Mesothelial cell of epicardium (in vitro differentiated cells): ENCODE measurements around the gene FNDC7. TPM values are rescaled to one million over a fixed set of nuclear protein-coding genes. Genes with fewer than 3 reads are reported as not detected.

Experiments used
- DNase-seq, 2 experiments: peaks; one replicate each; pipeline ENCODE4 v3.0.0; 2021; ENCODE audit warnings: low spot score in 2 of 2; ENCODE audit not compliant: unreplicated experiment in 2 of 2
- H3K27ac Mint-ChIP-seq: 2 replicates; pipeline ENCODE4 v1.8.0; 2021; ENCODE audit warnings: mixed read lengths
- H3K27me3 Mint-ChIP-seq: 2 replicates; pipeline ENCODE4 v1.8.0; 2021; ENCODE audit warnings: low read depth, mixed read lengths
- H3K36me3 Mint-ChIP-seq: 2 replicates; pipeline ENCODE4 v1.8.0; 2021; ENCODE audit warnings: mixed read lengths
- H3K4me1 Mint-ChIP-seq: 2 replicates; pipeline ENCODE4 v1.8.0; 2021; ENCODE audit warnings: mixed read lengths
- H3K4me3 Mint-ChIP-seq: 2 replicates; pipeline ENCODE4 v1.8.0; 2021; ENCODE audit warnings: mild to moderate bottlenecking, moderate library complexity, mixed read lengths
- H3K9me3 Mint-ChIP-seq: 2 replicates; pipeline ENCODE4 v1.8.0; 2021; ENCODE audit warnings: mixed read lengths
- CTCF ChIP-seq: fragments of 200-600 bp; sonication (generic); IDR thresholded peaks from one replicate; pipeline ENCODE4 v1.5.0; 2021; ENCODE audit warnings: antibody characterized with exemption; ENCODE audit not compliant: unreplicated experiment
- total RNA-seq: library from RNA; stranded (reverse); gene quantifications from 3 replicates; pipeline ENCODE4 v1.2.1, GENCODE V29; 2021

The FNDC7 gene
- total RNA-seq, 1 donor from 2014 or later = 0.13 TPM

- no peak overlapping the region for H3K4me3 Mint-ChIP-seq
- H3K27me3 Mint-ChIP-seq = no peaks in the 10 kb centered on the region
- no peaks in the 10 kb centered on the region for H3K9me3 Mint-ChIP-seq
- DNase-seq = no peak
- H3K36me3 Mint-ChIP-seq = peaks cover 11% of the 10 kb centered on the region
- peaks cover 16% of the 10 kb centered on the region for H3K4me1 Mint-ChIP-seq
- H3K27ac Mint-ChIP-seq = peak overlapping the region; percentile 10
- no peak for TF ChIP-seq CTCF
Measured at GRCh38 chr1:108749081-108749480, 36.4 kb downstream of the FNDC7 start.

DNA sequence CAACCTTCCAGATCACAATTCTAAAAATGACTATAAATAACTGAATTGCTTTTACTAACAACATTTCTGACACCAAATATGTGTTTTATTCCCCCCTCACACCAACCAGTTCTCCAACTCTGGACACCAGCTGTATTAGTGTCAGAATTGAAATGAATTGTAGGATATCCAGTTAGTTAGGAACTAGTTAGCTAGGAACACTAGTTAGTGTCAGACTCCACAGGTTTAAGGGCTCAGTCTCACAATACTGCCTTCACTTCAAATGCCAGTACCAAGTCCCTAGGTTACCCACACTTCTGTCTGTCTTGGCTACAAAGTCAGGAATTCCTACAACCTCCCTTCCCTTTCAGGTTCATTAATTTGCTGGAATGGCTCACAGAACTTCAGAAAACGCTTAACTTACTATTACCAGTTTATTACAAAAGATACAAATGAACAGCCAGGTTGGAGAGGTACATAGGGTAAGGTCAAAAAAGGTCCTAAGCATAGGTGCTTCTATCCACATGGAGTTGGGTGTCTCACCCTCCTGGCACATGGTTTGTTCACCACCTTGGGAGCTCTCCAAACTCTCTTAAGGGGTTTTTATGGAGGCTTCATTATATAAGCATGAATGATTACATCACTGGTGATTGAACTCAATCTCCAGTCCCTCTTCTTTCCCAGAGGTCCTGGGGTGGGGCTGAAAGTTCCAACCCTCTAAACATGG, 37.9 kb downstream of the FNDC7 start:
- Mint-ChIP-seq H3K4me3 (no peak overlapping the region), H3K9me3 (no peaks in the 10 kb centered on the region)

GRCh38 chr1:108753363-108753762, 40.7 kb downstream of the FNDC7 start:
- H3K4me1 Mint-ChIP-seq = peaks cover 9% of the 10 kb centered on the region
- H3K9me3 Mint-ChIP-seq = no peaks in the 10 kb centered on the region
- peaks cover 15% of the 10 kb centered on the region for H3K36me3 Mint-ChIP-seq
- no peak for TF ChIP-seq CTCF
- H3K27me3 Mint-ChIP-seq = no peaks in the 10 kb centered on the region
- DNase-seq = no peak
- no peak overlapping the region for H3K4me3 Mint-ChIP-seq
- no peak overlapping the region for H3K27ac Mint-ChIP-seq

More for the DNA sequence above, 37.9 kb downstream of the FNDC7 start:
- DNase-seq = no peak
- no peak for TF ChIP-seq CTCF
- H3K36me3 Mint-ChIP-seq = peaks cover 15% of the 10 kb centered on the region
- peaks cover 16% of the 10 kb centered on the region for H3K4me1 Mint-ChIP-seq
- no peak overlapping the region for H3K27ac Mint-ChIP-seq
- no peaks in the 10 kb centered on the region for H3K27me3 Mint-ChIP-seq

GRCh38 chr1:108758796-108759195, 46.1 kb downstream of the FNDC7 start:
- TF ChIP-seq CTCF = no peak
- DNase-seq = no peak
- H3K4me3 Mint-ChIP-seq = no peak overlapping the region
- no peaks in the 10 kb centered on the region for H3K4me1 Mint-ChIP-seq
- no peaks in the 10 kb centered on the region for H3K27me3 Mint-ChIP-seq
- H3K27ac Mint-ChIP-seq = no peak overlapping the region
- no peaks in the 10 kb centered on the region for H3K9me3 Mint-ChIP-seq
- H3K36me3 Mint-ChIP-seq = peaks cover 14% of the 10 kb centered on the region

- no peaks in the 10 kb centered on the region for H3K4me1 Mint-ChIP-seq
- H3K4me3 Mint-ChIP-seq = no peak overlapping the region
- no peaks in the 10 kb centered on the region for H3K27me3 Mint-ChIP-seq
- no peak for TF ChIP-seq CTCF
- H3K27ac Mint-ChIP-seq = no peak overlapping the region
- DNase-seq = no peak
- H3K9me3 Mint-ChIP-seq = no peaks in the 10 kb centered on the region
- peaks cover 26% of the 10 kb centered on the region for H3K36me3 Mint-ChIP-seq
Measured at GRCh38 chr1:108767115-108767514, 54.4 kb downstream of the FNDC7 start.

GRCh38 chr1:108767708-108768107, 55.0 kb downstream of the FNDC7 start:
- Mint-ChIP-seq H3K4me1 (no peaks in the 10 kb centered on the region), H3K36me3 (peaks cover 24% of the 10 kb centered on the region), H3K27ac (no peak overlapping the region), H3K4me3 (no peak overlapping the region), H3K9me3 (no peaks in the 10 kb centered on the region), H3K27me3 (no peaks in the 10 kb centered on the region)
- TF ChIP-seq CTCF = no peak
- no peak for DNase-seq
